Measurements from ENCODE around the gene NKRF.

DNA sequence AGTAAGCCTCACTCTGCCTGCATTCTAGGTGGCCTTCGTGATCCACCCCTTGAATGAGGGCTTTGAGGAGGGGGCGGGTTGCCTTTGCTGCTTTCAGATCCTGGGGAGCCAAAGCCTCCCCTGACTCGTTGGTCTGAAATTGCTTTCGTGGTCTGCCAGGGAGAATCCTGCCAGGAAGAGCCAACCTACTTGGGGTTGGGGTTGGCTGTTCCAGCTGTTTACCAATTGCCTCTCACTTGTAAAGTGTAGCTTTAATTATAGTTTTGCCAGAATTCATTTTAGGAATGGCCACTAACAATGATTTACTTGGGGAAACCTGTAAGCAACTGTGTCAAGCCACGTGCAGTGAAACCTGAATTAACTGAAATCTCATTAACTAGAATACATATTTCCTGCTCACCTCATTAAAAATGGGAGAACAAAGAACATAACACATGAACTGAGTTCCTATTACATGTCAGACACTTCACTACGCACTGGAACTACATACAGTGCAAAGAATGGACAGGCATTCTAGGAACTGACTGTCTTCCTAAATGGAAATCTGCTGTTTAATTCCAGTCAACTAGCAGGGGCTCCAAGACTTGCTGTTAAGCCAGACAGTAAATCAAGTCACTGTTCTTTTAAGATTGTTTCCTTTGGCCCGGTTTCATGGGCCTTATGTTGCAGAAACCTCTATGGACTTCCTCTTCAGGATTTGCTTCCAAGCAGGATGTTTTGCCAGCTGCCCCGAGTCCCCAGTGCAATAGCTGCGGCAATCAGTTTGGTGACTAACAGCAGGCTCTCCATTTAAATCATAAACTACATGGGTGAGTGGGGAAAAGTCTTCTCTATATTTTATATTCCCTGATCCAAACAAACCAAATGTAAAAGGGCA lies 16.4 kb upstream of the NKRF start:
- TF ChIP-seq CTCF (conservative IDR thresholded peaks at IDR 0.05; ENCODE audit: low read length), result no peak
- TF ChIP-seq EZH2phosphoT487 (IDR thresholded peaks at IDR 0.05; ENCODE audit: borderline replicate concordance, low read depth, low read length), result no peak

Data from OCI-LY7 (cell line).